Prostate gland (tissue), 2 donors: ENCODE measurements around the gene TTC39B.

ENCODE experiments used
- POLR2A ChIP-seq: fragments of 450-650 bp; IDR thresholded peaks from one replicate; pipeline ENCODE4 v1.6.1; 2016; ENCODE audit warnings: antibody characterized with exemption, mild to moderate bottlenecking
- TF ChIP-seq, protein P1 (sequence below), 4 experiments: fragments of 200-600 bp in 2 of 4; fragments of 450-650 bp in 2 of 4; sonication (generic) in 2 of 4; IDR thresholded peaks; 1 replicate in 3 of 4; 2 replicates in 1 of 4; pipeline ENCODE4 v1.5.1; 2016 to 2019; ENCODE audit warnings: antibody characterized with exemption in 4 of 4, mild to moderate bottlenecking in 2 of 4, moderate library complexity in 2 of 4

DNA sequence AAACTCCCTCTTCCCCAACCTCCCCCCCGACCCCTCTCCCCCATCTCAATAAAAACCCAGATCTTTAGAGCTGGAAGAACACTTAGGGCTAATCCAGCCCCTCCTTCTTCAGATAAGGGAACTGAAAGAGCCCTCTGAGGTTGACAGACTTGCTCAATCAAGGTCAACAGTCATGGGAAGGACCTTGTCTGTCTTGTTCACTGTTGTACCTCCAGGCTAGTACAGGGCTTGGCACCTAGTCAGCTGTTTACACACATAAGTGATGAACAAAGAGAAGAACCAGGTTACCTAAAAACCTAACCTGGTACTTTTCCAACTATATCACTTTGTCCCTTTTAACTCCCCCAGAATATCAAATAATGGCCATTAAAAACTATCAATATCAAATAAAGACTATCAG, 2.4 kb downstream of the TTC39B start:
- TF ChIP-seq POLR2A, result no peak
- TF ChIP-seq, protein P1, sequence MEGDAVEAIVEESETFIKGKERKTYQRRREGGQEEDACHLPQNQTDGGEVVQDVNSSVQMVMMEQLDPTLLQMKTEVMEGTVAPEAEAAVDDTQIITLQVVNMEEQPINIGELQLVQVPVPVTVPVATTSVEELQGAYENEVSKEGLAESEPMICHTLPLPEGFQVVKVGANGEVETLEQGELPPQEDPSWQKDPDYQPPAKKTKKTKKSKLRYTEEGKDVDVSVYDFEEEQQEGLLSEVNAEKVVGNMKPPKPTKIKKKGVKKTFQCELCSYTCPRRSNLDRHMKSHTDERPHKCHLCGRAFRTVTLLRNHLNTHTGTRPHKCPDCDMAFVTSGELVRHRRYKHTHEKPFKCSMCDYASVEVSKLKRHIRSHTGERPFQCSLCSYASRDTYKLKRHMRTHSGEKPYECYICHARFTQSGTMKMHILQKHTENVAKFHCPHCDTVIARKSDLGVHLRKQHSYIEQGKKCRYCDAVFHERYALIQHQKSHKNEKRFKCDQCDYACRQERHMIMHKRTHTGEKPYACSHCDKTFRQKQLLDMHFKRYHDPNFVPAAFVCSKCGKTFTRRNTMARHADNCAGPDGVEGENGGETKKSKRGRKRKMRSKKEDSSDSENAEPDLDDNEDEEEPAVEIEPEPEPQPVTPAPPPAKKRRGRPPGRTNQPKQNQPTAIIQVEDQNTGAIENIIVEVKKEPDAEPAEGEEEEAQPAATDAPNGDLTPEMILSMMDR (IDR thresholded peaks at IDR 0.05), result no peak
